Transverse colon (tissue), 4 donors: ENCODE results near the gene NPAS3. TPM values are rescaled to one million over a fixed set of nuclear protein-coding genes. Genes with fewer than 3 reads are reported as not detected.

ENCODE experiments used
- DNase-seq: peaks from one replicate; pipeline ENCODE4 v3.0.0-alpha.2; 2019
- H3K27ac ChIP-seq, 4 donors: fragments of 200-600 bp; sonication (generic); 2 replicates each; pipeline ENCODE4 v1.5.1; 2016 to 2018; ENCODE audit warnings: inconsistent platforms in 4 of 4
- H3K27me3 ChIP-seq: fragments of 200-600 bp; sonication (generic); 2 replicates; pipeline ENCODE4 v1.5.1; 2017; ENCODE audit warnings: inconsistent platforms
- H3K36me3 ChIP-seq, 4 donors: fragments of 200-600 bp; sonication (generic); 2 replicates each; pipeline ENCODE4 v1.5.1; 2017 to 2019; ENCODE audit warnings: inconsistent platforms in 4 of 4
- H3K4me1 ChIP-seq, 4 donors: fragments of 200-600 bp; sonication (generic); 2 replicates each; pipeline ENCODE4 v1.5.1; 2017 to 2020; ENCODE audit warnings: inconsistent platforms in 4 of 4
- H3K4me3 ChIP-seq, 4 donors: fragments of 200-600 bp; sonication (generic); 1 replicate in 1 of 4; 2 replicates in 3 of 4; pipeline versions ENCODE4 v1.5.1 to v1.6.1; 2017 to 2019; ENCODE audit warnings: inconsistent platforms in 4 of 4
- H3K9me3 ChIP-seq, 2 donors: fragments of 200-600 bp; sonication (generic); 2 replicates each; pipeline ENCODE4 v1.5.1; 2017 to 2019; ENCODE audit warnings: inconsistent platforms in 2 of 2
- EP300 ChIP-seq: sonication (generic); formaldehyde crosslinking; IDR thresholded peaks from one replicate; pipeline ENCODE4 v1.6.1; 2017; ENCODE audit warnings: antibody characterized with exemption, low read depth
- POLR2A ChIP-seq: fragments of 450-650 bp; IDR thresholded peaks from one replicate; pipeline ENCODE4 v1.6.1; 2016; ENCODE audit warnings: antibody characterized with exemption, mild to moderate bottlenecking, moderate library complexity
- POLR2AphosphoS5 ChIP-seq, 3 donors: sonication (generic); formaldehyde crosslinking; IDR thresholded peaks; one replicate each; pipeline ENCODE4 v1.6.1; 2016; ENCODE audit warnings: antibody characterized with exemption in 3 of 3
- WGBS, 2 donors: methylation state at CpG; one replicate each; pipeline ENCODE4 v1.1.5; 2018; ENCODE audit warnings: low coverage in 1 of 2; 5-methylcytosine and 5-hydroxymethylcytosine counted together
- in situ Hi-C, 4 donors: fragments of 200-750 bp; cut with MboI; loops; one replicate each; pipeline versions ENCODE4 v1.15.0 to v1.15.1; 2017; ENCODE audit warnings: low sequenced_read_pairs in 3 of 4, low pct_ligation_motif_present in 1 of 4, low pct_unique_long_range_greater_than_20kb in 1 of 4
- intact Hi-C: fragments of 100-400 bp; cut with DNase I; formaldehyde crosslinking; loops from one replicate; pipeline ENCODE4 v1.15.1; 2023; ENCODE audit warnings: low total_unique reads
- total RNA-seq, 4 donors: library from RNA; depleted of rRNA; stranded (reverse); fragments of >200 nt; gene quantifications; one replicate each; pipeline ENCODE4 v1.1.0, GENCODE V29; 2016
- TF ChIP-seq, protein P1 (sequence below), 5 experiments: fragments of 200-600 bp in 3 of 5; fragments of 450-650 bp in 2 of 5; sonication (generic) in 3 of 5; IDR thresholded peaks; 1 replicate in 2 of 5; 2 replicates in 3 of 5; pipeline ENCODE4 v1.5.1; 2016 to 2017; ENCODE audit warnings: antibody characterized with exemption in 5 of 5, inconsistent platforms in 3 of 5, mild to moderate bottlenecking in 2 of 5, moderate library complexity in 1 of 5

NPAS3 gene
- 1 to 10 TPM in 3 of 4 donors, under 1 TPM in 1; 0.96 to 6.4 (median 1.8) TPM for total RNA-seq

DNA sequence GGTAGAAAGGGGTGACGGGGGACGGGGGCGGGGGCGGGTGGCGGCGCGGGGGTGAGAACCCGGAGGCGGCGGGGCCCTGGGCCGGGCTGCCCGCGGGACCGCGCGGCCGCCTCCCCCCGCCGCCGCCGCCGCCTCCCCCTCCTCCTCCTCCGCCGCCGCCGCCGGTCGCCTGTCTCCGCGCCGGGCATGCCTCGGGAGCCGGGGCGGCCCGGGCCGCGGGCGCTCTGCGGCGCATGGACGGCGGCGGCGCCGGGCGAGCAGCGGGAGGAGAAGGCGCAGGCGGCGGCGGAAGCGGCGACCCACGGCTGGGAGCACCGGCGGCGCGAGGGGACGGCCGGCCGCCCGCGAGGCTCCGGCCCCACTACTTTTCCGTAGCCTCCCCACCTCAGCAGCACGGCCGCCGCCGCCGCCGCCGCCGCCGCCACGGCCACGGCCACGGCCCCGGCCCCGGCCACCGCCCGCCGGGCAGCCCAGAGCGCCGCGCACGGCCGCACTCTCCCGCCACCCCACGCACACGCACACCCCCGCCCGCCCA lies at the start of gene NPAS3:
TSS of gene NPAS3 (plus strand) at position 161 of the 535 bp plus-strand sequence.
- H3K27ac ChIP-seq: peak within 1 kb of the TSS; percentile 85 to 90 (median 88)
- in situ Hi-C loops: no loop called here
- DNase-seq: no peak

DNA sequence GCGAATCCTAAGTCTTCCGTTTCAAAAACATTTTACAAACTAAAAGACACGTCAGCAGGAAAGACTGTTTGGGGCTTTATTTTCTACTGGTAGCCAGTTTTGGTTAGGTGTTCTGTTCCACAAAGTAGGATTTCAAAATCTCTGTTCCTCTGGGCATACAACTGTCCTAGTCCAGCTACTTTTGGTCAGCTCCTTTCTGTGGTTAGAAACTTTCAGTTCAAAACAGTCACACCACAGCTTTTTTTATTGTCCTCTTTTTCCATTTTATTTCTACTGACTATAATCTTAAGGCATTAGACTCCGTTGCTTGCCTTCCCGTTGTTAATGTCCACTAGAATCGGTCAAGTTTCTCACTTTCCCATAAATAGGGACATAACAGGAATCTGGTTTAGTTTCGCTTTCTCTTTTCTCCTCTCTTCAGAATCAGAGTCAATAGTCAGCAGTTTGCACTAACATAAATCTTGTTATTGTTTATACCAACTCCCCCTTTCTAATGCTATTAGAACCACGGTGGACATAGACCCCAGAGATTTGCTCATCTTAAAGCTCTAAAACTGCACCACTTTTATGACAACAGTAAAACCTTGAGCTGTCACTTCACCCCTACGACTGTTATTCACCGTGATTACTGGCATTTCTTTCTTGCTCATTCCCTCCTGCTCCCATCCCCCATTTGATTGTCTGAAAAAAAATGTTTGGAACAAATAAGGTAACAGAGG lies 41.5 kb upstream of the NPAS3 start:
- WGBS, 2 donors: 16 to 26% methylated on average over 10 of the region's 10 CpGs
- peak overlapping the region; percentile 16 to 56 (median 34) for H3K4me3 ChIP-seq
- no peaks in the 10 kb centered on the region for H3K36me3 ChIP-seq
- in situ Hi-C loops: no loop called here
- no peaks in the 10 kb centered on the region for H3K27me3 ChIP-seq
- intact Hi-C loops: loop anchor here (5.0 kb wide), 1 partner anchor 85 kb away; no protein-coding TSS in a partner anchor
- TF ChIP-seq, protein P1, sequence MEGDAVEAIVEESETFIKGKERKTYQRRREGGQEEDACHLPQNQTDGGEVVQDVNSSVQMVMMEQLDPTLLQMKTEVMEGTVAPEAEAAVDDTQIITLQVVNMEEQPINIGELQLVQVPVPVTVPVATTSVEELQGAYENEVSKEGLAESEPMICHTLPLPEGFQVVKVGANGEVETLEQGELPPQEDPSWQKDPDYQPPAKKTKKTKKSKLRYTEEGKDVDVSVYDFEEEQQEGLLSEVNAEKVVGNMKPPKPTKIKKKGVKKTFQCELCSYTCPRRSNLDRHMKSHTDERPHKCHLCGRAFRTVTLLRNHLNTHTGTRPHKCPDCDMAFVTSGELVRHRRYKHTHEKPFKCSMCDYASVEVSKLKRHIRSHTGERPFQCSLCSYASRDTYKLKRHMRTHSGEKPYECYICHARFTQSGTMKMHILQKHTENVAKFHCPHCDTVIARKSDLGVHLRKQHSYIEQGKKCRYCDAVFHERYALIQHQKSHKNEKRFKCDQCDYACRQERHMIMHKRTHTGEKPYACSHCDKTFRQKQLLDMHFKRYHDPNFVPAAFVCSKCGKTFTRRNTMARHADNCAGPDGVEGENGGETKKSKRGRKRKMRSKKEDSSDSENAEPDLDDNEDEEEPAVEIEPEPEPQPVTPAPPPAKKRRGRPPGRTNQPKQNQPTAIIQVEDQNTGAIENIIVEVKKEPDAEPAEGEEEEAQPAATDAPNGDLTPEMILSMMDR (IDR thresholded peaks at IDR 0.05): no peak
- TF ChIP-seq EP300 (no peak), POLR2A (no peak), POLR2AphosphoS5 (IDR thresholded peaks at IDR 0.05) (no peak)
- peaks cover 0 to 10% (median 0%) of the 10 kb centered on the region in 4 donors for H3K4me1 ChIP-seq
- no peaks in the 10 kb centered on the region for H3K9me3 ChIP-seq
- H3K27ac ChIP-seq: peak overlapping the region; percentile 52 to 80 (median 68)
- no peak for DNase-seq

More for the DNA sequence above, at the start of gene NPAS3:
- 0% methylated on average over 48 of the region's 92 CpGs; no CpG with 5 or more reads in 1 of the 2 donors for WGBS, 2 donors
- Histone ChIP-seq H3K36me3 (no peaks in the 10 kb centered on the region), H3K4me3 (peak within 1 kb of the TSS; percentile 49 to 68 (median 56)), H3K4me1 (peaks cover 4 to 30% (median 19%) of the 10 kb centered on the region in 4 donors), H3K27me3 (peaks cover 61% of the 10 kb centered on the region), H3K9me3 (no peaks in the 10 kb centered on the region)
- TF ChIP-seq, protein P1 (IDR thresholded peaks at IDR 0.05): no peak
- TF ChIP-seq POLR2AphosphoS5 (IDR thresholded peaks at IDR 0.05) (no peak), EP300 (no peak), POLR2A (no peak)
- intact Hi-C loops: no loop called here

DNA sequence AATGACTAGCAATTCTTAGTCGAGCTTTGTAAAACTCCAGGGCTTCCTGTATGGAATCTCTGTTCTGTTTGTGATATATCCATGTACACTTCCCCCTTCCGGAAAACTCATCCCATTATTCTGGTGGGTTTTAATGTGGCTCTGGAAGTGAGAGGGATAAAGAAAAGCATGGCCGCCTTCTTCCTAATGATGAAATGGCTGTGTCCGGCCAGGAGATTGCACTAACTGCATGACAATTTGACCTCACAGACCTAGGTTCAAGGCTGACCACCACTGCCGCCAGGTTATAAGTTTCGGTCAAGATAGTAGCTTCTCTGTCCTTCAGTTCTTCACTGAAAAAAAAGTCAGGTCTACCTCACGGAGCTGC lies 41.0 kb upstream of the NPAS3 start:
- Histone ChIP-seq H3K9me3 (no peaks in the 10 kb centered on the region), H3K4me1 (peaks cover 0 to 10% (median 0%) of the 10 kb centered on the region in 4 donors), H3K27me3 (no peaks in the 10 kb centered on the region), H3K36me3 (no peaks in the 10 kb centered on the region), H3K27ac (peak overlapping the region; percentile 52 to 80 (median 68)), H3K4me3 (peak overlapping the region; percentile 16 to 56 (median 34))
- in situ Hi-C loops (no loop called here), intact Hi-C loops (loop anchor here (5.0 kb wide), 1 partner anchor 85 kb away; no protein-coding TSS in a partner anchor)
- no peak for DNase-seq
- WGBS, 2 donors: 70 to 71% methylated on average over 7 of the region's 7 CpGs
- no peak for TF ChIP-seq EP300

DNA sequence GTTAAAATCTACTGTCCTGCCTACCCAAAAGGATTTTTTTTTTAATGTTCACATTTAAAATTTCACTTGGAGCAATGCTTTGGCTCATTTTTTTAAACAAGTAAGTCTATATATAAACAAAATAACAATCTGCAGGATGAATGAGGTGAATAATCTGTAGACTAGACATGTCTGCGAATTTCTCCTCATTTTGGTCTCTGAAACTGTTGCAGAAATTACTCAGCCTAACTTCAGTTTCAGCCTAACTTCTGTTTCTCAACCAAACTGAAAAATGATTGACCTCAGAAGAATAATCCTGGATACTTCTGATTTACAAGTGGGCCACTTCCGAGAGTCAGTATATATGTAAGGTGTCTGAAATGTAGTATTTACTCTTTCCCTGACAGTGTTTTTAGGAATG lies 39.8 kb upstream of the NPAS3 start:
- no peaks in the 10 kb centered on the region for H3K9me3 ChIP-seq
- TF ChIP-seq, protein P1 (IDR thresholded peaks at IDR 0.05): no peak
- TF ChIP-seq POLR2A (no peak), POLR2AphosphoS5 (IDR thresholded peaks at IDR 0.05) (no peak), EP300 (no peak)
- intact Hi-C loops: loop anchor here (5.0 kb wide), 1 partner anchor 87 kb away; no protein-coding TSS in a partner anchor
- no peaks in the 10 kb centered on the region for H3K27me3 ChIP-seq
- in situ Hi-C loops: no loop called here
- peaks cover 0 to 10% (median 0%) of the 10 kb centered on the region in 4 donors for H3K4me1 ChIP-seq
- no peaks in the 10 kb centered on the region for H3K36me3 ChIP-seq
- DNase-seq: no peak
- no peak overlapping the region for H3K4me3 ChIP-seq
- no peak overlapping the region for H3K27ac ChIP-seq
- 76 to 100% methylated on average over 2 of the region's 2 CpGs for WGBS, 2 donors
